H9 (cell line): ENCODE results near the gene IL17RE. TPM values are rescaled to one million over a fixed set of nuclear protein-coding genes. Genes with fewer than 3 reads are reported as not detected.

Source experiments
- DNase-seq: peaks from one replicate; pipeline ENCODE4 v3.0.0-alpha.2; 2017
- H2AFZ ChIP-seq: one replicate; pipeline ENCODE4 v1.6.1; 2013; ENCODE audit warnings: mild to moderate bottlenecking, low read length, control low read depth, moderate library complexity
- H2AK5ac ChIP-seq: 2 replicates; pipeline ENCODE4 v1.6.1; 2013; ENCODE audit warnings: low read length, control low read depth, mixed read lengths; ENCODE audit not compliant: insufficient read length
- H2BK120ac ChIP-seq: one replicate; pipeline ENCODE4 v1.6.1; 2013; ENCODE audit warnings: low read depth, mild to moderate bottlenecking, low read length, control low read depth, inconsistent platforms; ENCODE audit not compliant: poor library complexity, severe bottlenecking
- H2BK12ac ChIP-seq: 2 replicates; pipeline ENCODE4 v1.6.1; 2013; ENCODE audit warnings: low read length, control low read depth, mixed read lengths, low read depth; ENCODE audit not compliant: insufficient read length
- H2BK15ac ChIP-seq: 2 replicates; pipeline ENCODE4 v1.6.1; 2013; ENCODE audit warnings: low read depth, low read length, control low read depth
- H2BK20ac ChIP-seq: one replicate; pipeline ENCODE4 v1.6.1; 2013; ENCODE audit warnings: low read depth, mild to moderate bottlenecking, low read length, control low read depth, inconsistent platforms; ENCODE audit not compliant: poor library complexity, severe bottlenecking
- H2BK5ac ChIP-seq: 2 replicates; pipeline ENCODE4 v1.6.1; 2013; ENCODE audit warnings: low read length, control low read depth, mixed read lengths; ENCODE audit not compliant: insufficient read length
- H3K14ac ChIP-seq: 2 replicates; pipeline ENCODE4 v1.6.1; 2013; ENCODE audit warnings: low read length, control low read depth; ENCODE audit not compliant: insufficient read depth
- H3K18ac ChIP-seq: 2 replicates; pipeline ENCODE4 v1.6.1; 2013; ENCODE audit warnings: low read depth, mild to moderate bottlenecking, mixed read lengths, low read length, control low read depth; ENCODE audit not compliant: insufficient read length
- H3K23ac ChIP-seq: 2 replicates; pipeline ENCODE4 v1.6.1; 2013; ENCODE audit warnings: low read length, control low read depth, mixed read lengths, low read depth; ENCODE audit not compliant: insufficient read length
- H3K23me2 ChIP-seq: 2 replicates; pipeline ENCODE4 v1.6.1; 2013; ENCODE audit warnings: low read depth, mild to moderate bottlenecking, mixed read lengths, low read length, control low read depth; ENCODE audit not compliant: insufficient read length, poor library complexity, severe bottlenecking
- H3K27ac ChIP-seq: 2 replicates; pipeline ENCODE4 v1.5.1; 2013; ENCODE audit warnings: low read length, control low read depth, mixed read lengths, low read depth; ENCODE audit not compliant: insufficient read length
- H3K27me3 ChIP-seq: 2 replicates; pipeline ENCODE4 v1.6.1; 2013; ENCODE audit warnings: low read length, control low read depth, inconsistent platforms; ENCODE audit not compliant: insufficient read depth
- H3K4ac ChIP-seq: 2 replicates; pipeline ENCODE4 v1.6.1; 2013; ENCODE audit warnings: low read depth, mild to moderate bottlenecking, control low read depth, inconsistent platforms, low read length, moderate library complexity
- H3K4me1 ChIP-seq: 2 replicates; pipeline ENCODE4 v1.6.1; 2013; ENCODE audit warnings: low read length, control low read depth, inconsistent platforms; ENCODE audit not compliant: insufficient read depth
- H3K4me2 ChIP-seq: 2 replicates; pipeline ENCODE4 v1.6.1; 2013; ENCODE audit warnings: low read length, control low read depth, mixed read lengths; ENCODE audit not compliant: insufficient read length, insufficient read depth
- H3K56ac ChIP-seq: 2 replicates; pipeline ENCODE4 v1.6.1; 2013; ENCODE audit warnings: low read depth, mild to moderate bottlenecking, mixed read lengths, low read length, control low read depth; ENCODE audit not compliant: insufficient read length
- H3K79me1 ChIP-seq: 2 replicates; pipeline ENCODE4 v1.6.1; 2013; ENCODE audit warnings: low read depth, mild to moderate bottlenecking, moderate library complexity, low read length, control low read depth, inconsistent platforms; ENCODE audit not compliant: insufficient read depth, poor library complexity, severe bottlenecking
- H3K79me2 ChIP-seq: 2 replicates; pipeline ENCODE4 v1.6.1; 2013; ENCODE audit warnings: low read length, control low read depth, inconsistent platforms; ENCODE audit not compliant: insufficient read depth
- H3K9ac ChIP-seq: 2 replicates; pipeline ENCODE4 v1.6.1; 2013; ENCODE audit warnings: low read length, control low read depth, mixed read lengths; ENCODE audit not compliant: insufficient read length; ENCODE audit errors: extremely low read depth
- H3K9me3 ChIP-seq: one replicate; pipeline ENCODE4 v1.6.1; 2013; ENCODE audit warnings: low read depth, low read length, inconsistent platforms; ENCODE audit not compliant: control insufficient read depth
- H3T11ph ChIP-seq: one replicate; pipeline ENCODE4 v1.6.1; 2013; ENCODE audit warnings: mild to moderate bottlenecking, low read length, control low read depth, inconsistent platforms
- H4K20me1 ChIP-seq: one replicate; pipeline ENCODE4 v1.6.1; 2013; ENCODE audit not compliant: control insufficient read depth, insufficient read length, insufficient read depth
- H4K5ac ChIP-seq: 2 replicates; pipeline ENCODE4 v1.6.1; 2013; ENCODE audit warnings: low read depth, mild to moderate bottlenecking, mixed read lengths, low read length, control low read depth; ENCODE audit not compliant: insufficient read length
- H4K8ac ChIP-seq: replicated peaks from 2 replicates; pipeline ENCODE4 v1.6.1; 2013; ENCODE audit warnings: low read length, control low read depth, mixed read lengths, low read depth; ENCODE audit not compliant: insufficient read length
- H4K91ac ChIP-seq: 2 replicates; pipeline ENCODE4 v1.6.1; 2013; ENCODE audit warnings: low read depth, mild to moderate bottlenecking, moderate library complexity, mixed read lengths, low read length, control low read depth; ENCODE audit not compliant: insufficient read length
- H3K27ac Mint-ChIP-seq, 3 experiments: 2 replicates in 2 of 3; 3 replicates in 1 of 3; pipeline ENCODE4 v1.8.0; 2020 to 2021; ENCODE audit warnings: mixed read lengths in 3 of 3, mild to moderate bottlenecking in 1 of 3, moderate library complexity in 1 of 3
- H3K27me3 Mint-ChIP-seq: 2 replicates; pipeline ENCODE4 v1.8.0; 2021; ENCODE audit warnings: low read depth, mild to moderate bottlenecking, moderate library complexity, mixed read lengths
- H3K36me3 Mint-ChIP-seq, 3 experiments: 2 replicates in 2 of 3; 3 replicates in 1 of 3; pipeline ENCODE4 v1.8.0; 2020 to 2021; ENCODE audit warnings: low read depth in 3 of 3, mixed read lengths in 3 of 3; ENCODE audit not compliant: insufficient read depth in 1 of 3
- H3K4me1 Mint-ChIP-seq, 2 experiments: 2 replicates each; pipeline ENCODE4 v1.8.0; 2020; ENCODE audit warnings: mixed read lengths in 2 of 2
- H3K4me3 Mint-ChIP-seq, 2 experiments: 2 replicates in 1 of 2; 3 replicates in 1 of 2; pipeline ENCODE4 v1.8.0; 2020 to 2021; ENCODE audit warnings: mild to moderate bottlenecking in 2 of 2, mixed read lengths in 2 of 2, moderate library complexity in 1 of 2
- H3K9me3 Mint-ChIP-seq, 2 experiments: 2 replicates in 1 of 2; 3 replicates in 1 of 2; pipeline ENCODE4 v1.8.0; 2020; ENCODE audit warnings: mild to moderate bottlenecking in 2 of 2, mixed read lengths in 2 of 2, moderate library complexity in 1 of 2
- WGBS: extraction: QIAGEN DNeasy Blood & Tissue Kit; methylation state at CpG from one replicate; pipeline ENCODE4 v1.1.7; 2013; ENCODE audit warnings: missing lambda C conversion rate, low lambda C conversion rate, mixed read lengths; ENCODE audit not compliant: insufficient read length; ENCODE audit errors: extremely low coverage; 5-methylcytosine and 5-hydroxymethylcytosine counted together
- total RNA-seq: library from RNA; stranded (reverse); gene quantifications from 2 replicates; pipeline ENCODE4 v1.2.1, GENCODE V29; 2021
- TF ChIP-seq, protein P1 (sequence below): fragments of 200-600 bp; sonication (generic); conservative IDR thresholded peaks from 3 replicates; pipeline ENCODE4 v1.8.0; 2021; ENCODE audit warnings: antibody characterized with exemption, mild to moderate bottlenecking

IL17RE gene
- total RNA-seq, 1 experiment from 2014 or later = 2.1 TPM

DNA sequence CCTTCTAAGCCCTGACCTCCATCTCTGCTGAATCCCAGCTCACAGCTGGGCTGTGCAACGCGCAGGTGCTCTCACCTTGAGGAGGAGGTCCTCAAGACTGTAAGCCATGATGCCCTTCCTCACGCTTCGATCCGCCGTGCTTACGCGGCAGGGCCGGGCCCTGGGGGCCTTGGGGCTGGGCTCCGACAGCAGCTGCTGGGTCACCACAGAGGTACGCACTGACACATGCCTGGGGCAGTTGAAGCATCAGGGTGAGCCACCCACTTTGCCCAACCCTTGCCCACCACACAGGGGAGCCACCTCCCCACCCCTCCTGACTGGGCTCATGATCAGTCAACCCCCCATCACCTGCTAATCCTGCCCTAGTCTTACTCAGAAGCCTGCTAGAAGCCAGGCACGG lies 25.7 kb upstream of the IL17RE start:
- no peaks in the 10 kb centered on the region; the same call in none of the 2 replicates for H3K27me3 Mint-ChIP-seq
- H3K14ac ChIP-seq = no peak overlapping the region; the same call in 1 of the 2 replicates
- no peak overlapping the region for H2BK12ac ChIP-seq
- H3K23me2 ChIP-seq = no peaks in the 10 kb centered on the region
- no peaks in the 10 kb centered on the region for H3K4me1 ChIP-seq
- no peak overlapping the region for H3K4me2 ChIP-seq
- no peak overlapping the region for H3T11ph ChIP-seq
- no peak overlapping the region for H3K27ac ChIP-seq
- H4K8ac ChIP-seq = no peak overlapping the region
- H2BK15ac ChIP-seq = no peak overlapping the region
- H2AK5ac ChIP-seq = no peak overlapping the region
- H3K79me1 ChIP-seq = no peaks in the 10 kb centered on the region
- H3K4me1 Mint-ChIP-seq = peaks cover 3 to 5% of the 10 kb centered on the region in 2 experiments; a peak in 2 of 4 replicates
- WGBS = no CpG with 5 or more reads among the region's 12 CpGs
- no peak overlapping the region for H3K23ac ChIP-seq
- no peaks in the 10 kb centered on the region for H4K20me1 ChIP-seq
- no peak overlapping the region for H2BK5ac ChIP-seq
- H3K9ac ChIP-seq = no peak overlapping the region
- no peaks in the 10 kb centered on the region for H3K9me3 ChIP-seq
- H2AFZ ChIP-seq = no peak overlapping the region
- H4K91ac ChIP-seq = no peak overlapping the region
- no peaks in the 10 kb centered on the region for H3K36me3 Mint-ChIP-seq
- no peak for DNase-seq
- no peaks in the 10 kb centered on the region for H3K9me3 Mint-ChIP-seq
- H3K56ac ChIP-seq = no peak overlapping the region
- H3K27me3 ChIP-seq = no peaks in the 10 kb centered on the region
- TF ChIP-seq, protein P1, sequence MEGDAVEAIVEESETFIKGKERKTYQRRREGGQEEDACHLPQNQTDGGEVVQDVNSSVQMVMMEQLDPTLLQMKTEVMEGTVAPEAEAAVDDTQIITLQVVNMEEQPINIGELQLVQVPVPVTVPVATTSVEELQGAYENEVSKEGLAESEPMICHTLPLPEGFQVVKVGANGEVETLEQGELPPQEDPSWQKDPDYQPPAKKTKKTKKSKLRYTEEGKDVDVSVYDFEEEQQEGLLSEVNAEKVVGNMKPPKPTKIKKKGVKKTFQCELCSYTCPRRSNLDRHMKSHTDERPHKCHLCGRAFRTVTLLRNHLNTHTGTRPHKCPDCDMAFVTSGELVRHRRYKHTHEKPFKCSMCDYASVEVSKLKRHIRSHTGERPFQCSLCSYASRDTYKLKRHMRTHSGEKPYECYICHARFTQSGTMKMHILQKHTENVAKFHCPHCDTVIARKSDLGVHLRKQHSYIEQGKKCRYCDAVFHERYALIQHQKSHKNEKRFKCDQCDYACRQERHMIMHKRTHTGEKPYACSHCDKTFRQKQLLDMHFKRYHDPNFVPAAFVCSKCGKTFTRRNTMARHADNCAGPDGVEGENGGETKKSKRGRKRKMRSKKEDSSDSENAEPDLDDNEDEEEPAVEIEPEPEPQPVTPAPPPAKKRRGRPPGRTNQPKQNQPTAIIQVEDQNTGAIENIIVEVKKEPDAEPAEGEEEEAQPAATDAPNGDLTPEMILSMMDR = no peak
- H4K5ac ChIP-seq = no peak overlapping the region
- H3K27ac Mint-ChIP-seq = no peak overlapping the region
- no peak overlapping the region for H3K18ac ChIP-seq
- no peak overlapping the region for H3K4ac ChIP-seq
- H2BK20ac ChIP-seq = no peak overlapping the region
- H2BK120ac ChIP-seq = no peak overlapping the region
- no peaks in the 10 kb centered on the region for H3K79me2 ChIP-seq
- H3K4me3 Mint-ChIP-seq = no peak overlapping the region
